ENCODE results near the gene TMCC3.

DNA sequence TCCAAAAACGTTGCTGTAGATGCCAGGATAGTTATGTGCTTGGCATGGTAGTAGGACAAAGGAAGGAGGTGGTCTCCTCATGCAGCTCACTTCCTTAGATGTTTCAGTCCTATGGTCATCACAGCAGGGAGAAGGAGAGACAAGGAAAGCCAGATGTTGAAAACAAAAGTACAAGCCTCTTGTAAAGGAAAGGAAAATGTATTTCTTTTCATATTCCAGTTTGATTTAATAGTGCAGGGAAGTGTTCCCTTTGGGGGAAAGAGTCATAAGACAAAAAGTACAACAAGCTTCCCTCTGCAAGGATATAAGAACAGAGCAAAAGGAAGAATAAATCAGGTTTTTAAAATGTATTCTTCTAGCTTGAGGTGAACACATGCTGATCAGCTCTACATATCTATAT is 8.6 kb upstream of the TMCC3 start:
- TF ChIP-seq EZH2phosphoT487 (IDR thresholded peaks at IDR 0.05; ENCODE audit: insufficient read depth, low read depth) (no peak), EZH2 (IDR thresholded peaks at IDR 0.05; ENCODE audit: insufficient read depth, poor library complexity, severe bottlenecking) (no peak)
